IPS DF 6.9 (cell line): ENCODE data around the gene TTC7B.

Experiments
- DNase-seq: peaks from one replicate; pipeline ENCODE4 v3.0.0-alpha.2; 2013; ENCODE audit warnings: low read depth, low spot score
- H3K27ac ChIP-seq: one replicate; pipeline ENCODE4 v1.5.1; 2013; ENCODE audit warnings: low read length, control low read depth
- H3K27me3 ChIP-seq: 2 replicates; pipeline ENCODE4 v1.6.1; 2013; ENCODE audit warnings: mild to moderate bottlenecking, low read length; ENCODE audit not compliant: control insufficient read depth, insufficient read depth
- H3K36me3 ChIP-seq: 2 replicates; pipeline ENCODE4 v1.6.1; 2013; ENCODE audit warnings: low read length; ENCODE audit not compliant: control insufficient read depth, insufficient read depth
- H3K4me1 ChIP-seq: 2 replicates; pipeline ENCODE4 v1.6.1; 2013; ENCODE audit warnings: low read length; ENCODE audit not compliant: control insufficient read depth, insufficient read depth
- H3K4me3 ChIP-seq: 2 replicates; pipeline ENCODE4 v1.5.1; 2013; ENCODE audit warnings: mild to moderate bottlenecking, low read length
- H3K9me3 ChIP-seq: 2 replicates; pipeline ENCODE4 v1.6.1; 2013; ENCODE audit warnings: low read length, inconsistent platforms; ENCODE audit not compliant: control insufficient read depth, insufficient read depth
- WGBS: extraction: QIAGEN DNeasy Blood & Tissue Kit; methylation state at CpG from one replicate; pipeline ENCODE4 v1.1.7; 2013; ENCODE audit warnings: mixed read lengths, missing lambda C conversion rate; ENCODE audit not compliant: insufficient read length, insufficient coverage; 5-methylcytosine and 5-hydroxymethylcytosine counted together

The TTC7B gene

GRCh38 chr14:90720336-90720735, 95.9 kb downstream of the TTC7B start:
- no peak for DNase-seq
- Histone ChIP-seq H3K36me3 (no peaks in the 10 kb centered on the region), H3K9me3 (no peaks in the 10 kb centered on the region), H3K4me3 (no peak overlapping the region), H3K27ac (no peak overlapping the region), H3K27me3 (no peaks in the 10 kb centered on the region), H3K4me1 (peaks cover 4% of the 10 kb centered on the region; the same call in 1 of the 2 replicates)
- WGBS = no CpG with 5 or more reads among the region's 7 CpGs

GRCh38 chr14:90717916-90718315, 98.3 kb downstream of the TTC7B start:
- Histone ChIP-seq H3K4me1 (peaks cover 4% of the 10 kb centered on the region; the same call in 1 of the 2 replicates), H3K9me3 (no peaks in the 10 kb centered on the region), H3K4me3 (no peak overlapping the region), H3K27ac (no peak overlapping the region), H3K27me3 (no peaks in the 10 kb centered on the region), H3K36me3 (no peaks in the 10 kb centered on the region)
- no CpG with 5 or more reads among the region's 3 CpGs for WGBS
- DNase-seq = no peak

- Histone ChIP-seq H3K36me3 (no peaks in the 10 kb centered on the region), H3K9me3 (no peaks in the 10 kb centered on the region), H3K4me1 (peaks cover 4% of the 10 kb centered on the region; the same call in 1 of the 2 replicates), H3K27me3 (no peaks in the 10 kb centered on the region), H3K27ac (no peak overlapping the region), H3K4me3 (no peak overlapping the region)
- DNase-seq = no peak
- no CpG with 5 or more reads among the region's 4 CpGs for WGBS
Observed at GRCh38 chr14:90715993-90716392, 100.2 kb downstream of the TTC7B start.

GRCh38 chr14:90715495-90715894, 100.7 kb downstream of the TTC7B start:
- no peak for DNase-seq
- Histone ChIP-seq H3K4me1 (peaks cover 4% of the 10 kb centered on the region; the same call in 1 of the 2 replicates), H3K9me3 (no peaks in the 10 kb centered on the region), H3K4me3 (no peak overlapping the region), H3K27me3 (no peaks in the 10 kb centered on the region), H3K27ac (no peak overlapping the region), H3K36me3 (no peaks in the 10 kb centered on the region)
- WGBS = no CpG with 5 or more reads among the region's 2 CpGs

GRCh38 chr14:90714811-90715210, 101.4 kb downstream of the TTC7B start:
- Histone ChIP-seq H3K9me3 (no peaks in the 10 kb centered on the region), H3K4me1 (peaks cover 4% of the 10 kb centered on the region; the same call in 1 of the 2 replicates)
- no CpG with 5 or more reads among the region's 1 CpG for WGBS

GRCh38 chr14:90704738-90705392, 111.4 kb downstream of the TTC7B start:
- Histone ChIP-seq H3K9me3 (no peaks in the 10 kb centered on the region), H3K4me1 (no peaks in the 10 kb centered on the region), H3K36me3 (no peaks in the 10 kb centered on the region), H3K27me3 (no peaks in the 10 kb centered on the region), H3K4me3 (no peak overlapping the region), H3K27ac (no peak overlapping the region)
- no CpG with 5 or more reads among the region's 9 CpGs for WGBS
- DNase-seq = no peak

More at GRCh38 chr14:90714811-90715210, 101.4 kb downstream of the TTC7B start:
- DNase-seq = no peak
- no peak overlapping the region for H3K4me3 ChIP-seq
- H3K27ac ChIP-seq = no peak overlapping the region
- no peaks in the 10 kb centered on the region for H3K36me3 ChIP-seq
- H3K27me3 ChIP-seq = no peaks in the 10 kb centered on the region

- WGBS = no CpG with 5 or more reads among the region's 14 CpGs
- Histone ChIP-seq H3K27ac (no peak overlapping the region), H3K4me1 (no peaks in the 10 kb centered on the region), H3K27me3 (no peaks in the 10 kb centered on the region), H3K36me3 (no peaks in the 10 kb centered on the region), H3K9me3 (no peaks in the 10 kb centered on the region), H3K4me3 (no peak overlapping the region)
- DNase-seq = no peak
Observed at GRCh38 chr14:90703841-90704737, 112.1 kb downstream of the TTC7B start.

- H3K27me3 ChIP-seq = no peaks in the 10 kb centered on the region
- no CpG with 5 or more reads among the region's 16 CpGs for WGBS
- no peaks in the 10 kb centered on the region; the same call in 1 of the 2 replicates for H3K4me1 ChIP-seq
- H3K4me3 ChIP-seq = no peak overlapping the region
- DNase-seq = no peak
- H3K36me3 ChIP-seq = no peaks in the 10 kb centered on the region
- no peaks in the 10 kb centered on the region for H3K9me3 ChIP-seq
- H3K27ac ChIP-seq = no peak overlapping the region
Observed at GRCh38 chr14:90700933-90701776, 115.1 kb downstream of the TTC7B start.

GRCh38 chr14:90699016-90699415, 117.2 kb downstream of the TTC7B start:
- Histone ChIP-seq H3K9me3 (no peaks in the 10 kb centered on the region), H3K36me3 (no peaks in the 10 kb centered on the region), H3K27ac (no peak overlapping the region), H3K4me1 (no peaks in the 10 kb centered on the region; the same call in 1 of the 2 replicates), H3K27me3 (no peaks in the 10 kb centered on the region), H3K4me3 (no peak overlapping the region)
- DNase-seq = no peak
- WGBS = no CpG with 5 or more reads among the region's 7 CpGs

GRCh38 chr14:90698379-90698869, 117.8 kb downstream of the TTC7B start:
- Histone ChIP-seq H3K4me1 (no peaks in the 10 kb centered on the region; the same call in 1 of the 2 replicates), H3K4me3 (no peak overlapping the region), H3K36me3 (no peaks in the 10 kb centered on the region), H3K9me3 (no peaks in the 10 kb centered on the region), H3K27me3 (no peaks in the 10 kb centered on the region), H3K27ac (no peak overlapping the region)
- no peak for DNase-seq
- WGBS = no CpG with 5 or more reads among the region's 7 CpGs
